Keratinocyte (primary cell): Measurements from ENCODE around the gene RNMT.

Source experiments
- CTCF ChIP-seq, 3 experiments: IDR thresholded peaks in 1 of 3; conservative IDR thresholded peaks in 1 of 3; optimal IDR thresholded peaks in 1 of 3; 2 replicates in 2 of 3; 3 replicates in 1 of 3; pipeline versions ENCODE3 to v1.5.1; 2011; ENCODE audit warnings: low read length in 3 of 3, mild to moderate bottlenecking in 3 of 3, moderate library complexity in 2 of 3, control low read depth in 1 of 3, inconsistent platforms in 1 of 3; ENCODE audit not compliant: insufficient read depth in 2 of 3; ENCODE audit errors: extremely low read depth in 1 of 3
- EZH2 ChIP-seq: IDR thresholded peaks from one replicate; pipeline ENCODE4 v1.6.1; 2012; ENCODE audit warnings: inconsistent platforms, mild to moderate bottlenecking, low read length, moderate library complexity

DNA sequence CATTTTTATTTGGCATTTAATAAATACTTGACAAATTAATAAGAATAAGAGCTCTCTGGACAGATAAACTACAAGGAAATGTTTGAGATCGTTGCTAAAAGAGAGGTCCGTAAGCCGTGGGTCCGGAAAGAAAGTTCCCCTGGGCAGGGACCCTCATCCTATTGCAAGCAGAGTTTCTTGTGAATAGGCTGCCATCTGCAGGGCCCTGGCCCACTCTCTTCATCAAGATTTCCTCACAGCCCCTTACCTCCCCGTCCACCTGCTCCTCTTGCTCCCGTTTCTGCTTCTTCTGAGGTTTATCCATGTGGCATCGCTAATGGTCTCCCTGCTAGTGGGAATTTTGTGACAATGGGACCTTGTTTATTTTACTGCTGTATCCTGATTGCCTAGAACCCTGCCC, 67.3 kb downstream of the RNMT start:
- TF ChIP-seq CTCF (optimal IDR thresholded peaks at IDR 0.05 in 1 of 3, IDR thresholded peaks at IDR 0.05 in 1 of 3, conservative IDR thresholded peaks at IDR 0.05 in 1 of 3; ENCODE audit: extremely low read depth in 1 of 3, insufficient read depth in 2 of 3, low read length in 3 of 3) = no peak
- no peak for TF ChIP-seq EZH2
